OCI-M2 (cell line): ENCODE data around the gene MUL1.
"Not testable (repeated sequence)": the region's sequence is repeated elsewhere in the genome, so short reads cannot be mapped to it uniquely, and the experiment has no call there.

Experiments used
- DNase-seq: peaks from one replicate; lab custom pipeline; 2025; ENCODE audit not compliant: unreplicated experiment; lab: John Stamatoyannopoulos, UW

MUL1 gene

GRCh38 chr1:20511518-20512428 is 3.8 kb upstream of the MUL1 start:
- no peak for DNase-seq

- DNase-seq, result no peak
Measured at GRCh38 chr1:20508411-20508771, 440 bp upstream of the MUL1 start.

- DNase-seq, result no peak
Measured at GRCh38 chr1:20507248-20507563, 745 bp downstream of the MUL1 start.

- DNase-seq, result no peak
Measured at GRCh38 chr1:20505488-20505887, 2.5 kb downstream of the MUL1 start.

GRCh38 chr1:20500716-20501115 is 7.2 kb downstream of the MUL1 start:
- DNase-seq, result no peak

GRCh38 chr1:20499718-20500117 is 8.2 kb downstream of the MUL1 start:
- DNase-seq, result no peak

GRCh38 chr1:20499105-20499504 is 8.8 kb downstream of the MUL1 start:
- DNase-seq, result no peak

GRCh38 chr1:20498116-20498515 is 9.8 kb downstream of the MUL1 start:
- no peak for DNase-seq

- no peak for DNase-seq
Measured at GRCh38 chr1:20497506-20497905, 10.4 kb downstream of the MUL1 start.

- not testable (repeated sequence) for DNase-seq
Measured at GRCh38 chr1:20496725-20497383, 11.1 kb downstream of the MUL1 start.

- no peak for DNase-seq
Measured at GRCh38 chr1:20496241-20496661, 11.7 kb downstream of the MUL1 start.

GRCh38 chr1:20495661-20496060 is 12.3 kb downstream of the MUL1 start:
- DNase-seq, result no peak

GRCh38 chr1:20494609-20495311 is 13.2 kb downstream of the MUL1 start:
- no peak for DNase-seq

- DNase-seq, result no peak
Measured at GRCh38 chr1:20493839-20494608, 13.9 kb downstream of the MUL1 start.

- DNase-seq, result no peak
Measured at GRCh38 chr1:20493309-20493708, 14.6 kb downstream of the MUL1 start.

- no peak for DNase-seq
Measured at GRCh38 chr1:20492751-20493150, 15.2 kb downstream of the MUL1 start.

GRCh38 chr1:20491866-20492265 is 16.1 kb downstream of the MUL1 start:
- no peak for DNase-seq

GRCh38 chr1:20491178-20491577 is 16.8 kb downstream of the MUL1 start:
- no peak for DNase-seq

- DNase-seq, result no peak
Measured at GRCh38 chr1:20487236-20487590, 20.7 kb downstream of the MUL1 start.

- DNase-seq, result no peak
Measured at GRCh38 chr1:20486457-20487235, 21.3 kb downstream of the MUL1 start.
